ENCODE measurements around the gene PHEX.
"Not testable (repeated sequence)": the region's sequence is repeated elsewhere in the genome, so short reads cannot be mapped to it uniquely, and the experiment has no call there.

Gene PHEX

GRCh38 chrX:22273714-22274317, 241.7 kb downstream of the PHEX start:
- no peak for TF ChIP-seq CTCF (IDR thresholded peaks at IDR 0.05; ENCODE audit: low read depth, low read length)
- DNase-seq (ENCODE audit: low read depth, low spot score) = no peak
- in situ Hi-C loops (cut with HindIII; ENCODE audit: low sequenced_read_pairs) = no loop called here
- no peak overlapping the region for H3K4me3 ChIP-seq (ENCODE audit: low read depth, low read length)

- TF ChIP-seq CTCF (IDR thresholded peaks at IDR 0.05; ENCODE audit: low read depth, low read length) = no peak
- DNase-seq (ENCODE audit: low read depth, low spot score) = peak; percentile 23
- in situ Hi-C loops (cut with HindIII; ENCODE audit: low sequenced_read_pairs) = no loop called here
- H3K4me3 ChIP-seq (ENCODE audit: low read depth, low read length) = no peak overlapping the region
These were observed 244.7 kb downstream of the PHEX start for GRCh38 chrX:22276781-22277180.

- DNase-seq (ENCODE audit: low read depth, low spot score) = no peak
- no peak overlapping the region for H3K4me3 ChIP-seq (ENCODE audit: low read depth, low read length)
- no peak for TF ChIP-seq CTCF (IDR thresholded peaks at IDR 0.05; ENCODE audit: low read depth, low read length)
- in situ Hi-C loops (cut with HindIII; ENCODE audit: low sequenced_read_pairs) = no loop called here
These were observed 246.2 kb downstream of the PHEX start for GRCh38 chrX:22278375-22278774.

GRCh38 chrX:22289209-22289608, 257.1 kb downstream of the PHEX start:
- DNase-seq (ENCODE audit: low read depth, low spot score); H3K4me3 ChIP-seq (ENCODE audit: low read depth, low read length); in situ Hi-C loops (cut with HindIII; ENCODE audit: low sequenced_read_pairs): not testable (repeated sequence)

- in situ Hi-C loops (cut with HindIII; ENCODE audit: low sequenced_read_pairs) = no loop called here
- no peak for TF ChIP-seq CTCF (IDR thresholded peaks at IDR 0.05; ENCODE audit: low read depth, low read length)
- H3K4me3 ChIP-seq (ENCODE audit: low read depth, low read length) = no peak overlapping the region
- DNase-seq (ENCODE audit: low read depth, low spot score) = no peak
These were observed 264.7 kb downstream of the PHEX start for GRCh38 chrX:22296871-22297270.

GRCh38 chrX:22300130-22300529, 268.0 kb downstream of the PHEX start:
- no peak overlapping the region for H3K4me3 ChIP-seq (ENCODE audit: low read depth, low read length)
- peak; percentile 71 for DNase-seq (ENCODE audit: low read depth, low spot score)
- in situ Hi-C loops (cut with HindIII; ENCODE audit: low sequenced_read_pairs) = no loop called here
- no peak for TF ChIP-seq CTCF (IDR thresholded peaks at IDR 0.05; ENCODE audit: low read depth, low read length)

Data from astrocyte of the spinal cord (primary cell).